ENCODE measurements around the gene TM9SF3.
"Not testable (repeated sequence)": the region's sequence is repeated elsewhere in the genome, so short reads cannot be mapped to it uniquely, and the experiment has no call there.

Gene TM9SF3

GRCh38 chr10:96560966-96561887 lies 25.6 kb downstream of the TM9SF3 start:
- DNase-seq = no peak

GRCh38 chr10:96560489-96560888 lies 26.3 kb downstream of the TM9SF3 start:
- no peak for DNase-seq

GRCh38 chr10:96556003-96556402 lies 30.8 kb downstream of the TM9SF3 start:
- DNase-seq = peak; percentile 8

DNA sequence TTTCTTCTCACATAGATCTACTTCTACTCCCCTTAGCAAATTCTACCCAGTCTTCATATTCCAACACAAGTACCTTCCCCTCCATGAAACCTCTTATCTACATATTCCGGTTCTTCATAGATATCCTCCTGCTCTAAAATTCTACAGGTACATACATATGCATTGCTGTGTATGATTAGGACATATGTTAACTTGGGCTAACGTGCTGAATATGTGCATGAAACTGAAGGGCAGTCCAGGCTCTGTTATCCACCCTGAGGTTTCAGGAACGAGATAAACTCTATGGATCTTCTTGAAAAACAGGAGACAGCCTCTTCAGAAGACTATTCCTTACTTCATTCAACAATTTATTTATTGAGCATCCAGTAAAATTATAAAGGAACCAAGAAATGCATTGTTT lies 31.5 kb downstream of the TM9SF3 start:
- no peak for DNase-seq

GRCh38 chr10:96548589-96548988 lies 38.2 kb downstream of the TM9SF3 start:
- no peak for DNase-seq

DNA sequence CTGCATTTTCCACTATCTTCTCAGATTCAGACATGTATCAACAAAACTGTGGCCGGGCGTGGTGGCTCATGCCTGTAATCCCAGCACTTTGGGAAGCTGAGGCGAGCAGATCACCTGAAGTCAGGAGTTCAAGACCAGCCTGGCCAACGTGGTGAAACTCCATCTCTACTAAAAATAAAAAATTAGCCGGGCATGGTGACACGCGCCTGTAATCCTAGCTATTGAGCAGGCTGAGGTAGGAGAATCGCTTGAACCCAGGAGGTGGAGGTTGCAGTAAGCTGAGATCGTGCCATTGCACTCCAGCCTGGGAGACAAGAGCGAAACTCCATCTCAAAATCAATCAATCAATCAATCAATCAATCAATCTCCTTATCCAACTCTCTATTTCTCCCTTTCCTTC lies 41.3 kb downstream of the TM9SF3 start:
- DNase-seq = not testable (repeated sequence)

- DNase-seq = no peak
Observed at GRCh38 chr10:96541921-96542320, 44.9 kb downstream of the TM9SF3 start.

DNA sequence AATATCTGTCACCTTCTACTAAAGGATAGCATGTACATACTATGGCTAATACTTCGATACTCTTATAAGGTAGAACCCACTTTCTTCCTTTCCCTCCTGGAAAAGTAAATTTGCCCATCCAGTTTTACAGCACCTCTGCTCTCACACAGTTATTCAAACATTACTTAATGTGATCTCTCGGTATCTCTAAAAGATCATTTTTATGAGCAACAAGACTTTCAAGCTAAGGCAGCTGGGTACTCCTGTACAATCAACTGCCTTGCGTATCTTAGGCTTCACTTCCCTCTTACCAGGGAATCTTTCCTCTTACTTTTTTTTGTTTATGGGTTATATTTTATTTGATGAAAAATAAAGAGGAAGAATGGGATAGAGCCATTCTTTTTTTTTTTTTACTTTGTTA lies 46.6 kb downstream of the TM9SF3 start:
- no peak for DNase-seq

DNA sequence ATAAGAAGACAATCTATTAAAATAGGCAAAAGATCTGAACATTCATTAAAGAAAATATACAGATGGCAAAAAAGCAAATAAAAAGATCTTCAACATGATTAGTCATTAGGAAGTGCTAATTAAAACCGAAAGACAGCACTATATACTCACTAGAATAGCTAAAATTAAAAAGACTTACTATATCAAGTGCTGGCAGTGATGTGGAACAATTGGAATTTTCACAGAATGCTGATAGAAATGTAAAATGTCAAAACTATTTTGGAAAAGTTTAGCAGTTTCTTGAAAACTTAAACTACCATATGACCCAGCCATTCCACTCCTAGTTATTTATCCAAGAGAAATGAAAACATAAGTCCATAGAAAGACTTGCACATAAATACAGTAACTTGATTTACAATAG lies 48.1 kb downstream of the TM9SF3 start:
- DNase-seq = no peak

GRCh38 chr10:96536129-96536528 lies 50.7 kb downstream of the TM9SF3 start:
- no peak for DNase-seq

DNA sequence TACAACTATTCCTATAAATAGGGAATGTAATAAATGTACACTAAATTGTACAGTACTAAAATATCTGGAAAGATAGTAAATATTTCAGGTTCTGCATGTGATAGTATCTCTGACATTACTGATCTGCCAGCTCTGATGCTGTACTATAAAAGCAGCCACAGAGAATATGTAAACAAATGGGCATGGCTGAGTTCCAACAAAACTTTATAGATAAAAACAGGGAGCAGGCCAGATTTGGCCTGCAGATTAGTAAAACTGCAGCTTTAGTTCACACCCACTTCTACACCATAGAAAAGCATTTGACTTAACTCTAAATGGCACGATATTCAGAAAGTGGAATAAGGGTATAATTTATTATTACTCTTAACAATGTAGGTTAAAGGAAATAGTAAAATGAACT lies 54.3 kb downstream of the TM9SF3 start:
- DNase-seq = no peak

DNA sequence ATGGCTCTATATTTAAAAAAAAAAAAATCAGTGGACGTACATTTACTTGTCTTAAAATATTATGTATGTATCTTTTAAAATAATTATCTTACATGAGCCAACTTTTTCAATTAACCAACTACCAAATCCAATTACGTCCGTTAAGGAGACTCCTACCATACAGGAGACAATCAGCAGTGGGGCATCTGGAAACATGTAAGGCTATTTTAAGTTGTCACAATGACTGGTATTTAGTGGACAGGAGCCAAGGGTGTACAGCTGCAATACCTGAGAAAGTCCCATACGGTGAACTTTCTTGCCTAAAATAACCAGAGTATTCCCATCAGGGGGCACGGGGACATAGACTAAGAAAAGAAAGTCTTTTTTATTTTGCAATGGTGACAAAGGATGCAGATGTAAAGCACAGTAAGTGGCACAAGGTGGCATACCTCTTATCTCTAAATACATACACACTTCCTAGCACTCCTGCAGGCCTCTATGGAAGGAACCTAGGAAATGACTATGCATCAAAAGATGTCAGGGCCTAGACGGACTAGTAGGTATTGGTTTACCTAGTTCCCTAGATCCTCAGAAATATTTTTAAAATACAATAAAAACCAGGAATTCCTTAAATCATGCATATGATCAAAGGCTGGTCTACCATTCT lies 57.1 kb downstream of the TM9SF3 start:
- DNase-seq = no peak

- no peak for DNase-seq
Observed at GRCh38 chr10:96524741-96525140, 62.1 kb downstream of the TM9SF3 start.

GRCh38 chr10:96517284-96517683 lies 69.5 kb downstream of the TM9SF3 start:
- no peak for DNase-seq

DNA sequence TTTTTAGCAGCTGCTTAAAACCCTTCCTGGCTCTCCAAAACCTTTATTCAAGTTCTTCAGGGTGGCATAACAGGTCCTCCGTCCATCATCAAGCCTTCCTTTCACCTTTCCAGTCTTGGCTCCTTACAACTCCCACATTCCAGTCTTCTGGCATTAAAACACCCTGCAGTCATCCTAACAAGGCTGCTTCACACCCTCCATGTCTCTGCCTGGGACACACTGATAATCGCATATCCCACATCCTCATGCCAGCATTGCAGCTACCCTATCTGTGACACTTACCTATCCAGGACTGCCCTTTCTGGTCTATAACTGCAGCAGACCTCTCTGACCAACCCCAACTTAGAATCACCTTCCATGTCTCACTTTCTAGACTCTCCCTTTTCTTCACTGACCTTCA lies 70.5 kb downstream of the TM9SF3 start:
- no peak for DNase-seq

- DNase-seq = peak; percentile 81
Observed at GRCh38 chr10:96513698-96514561, 72.9 kb downstream of the TM9SF3 start, which contains the start of gene TLL2. Gene TLL2 (minus strand): TSS chr10:96513926. CDS start chr10:96513685, 241 bp downstream.

DNA sequence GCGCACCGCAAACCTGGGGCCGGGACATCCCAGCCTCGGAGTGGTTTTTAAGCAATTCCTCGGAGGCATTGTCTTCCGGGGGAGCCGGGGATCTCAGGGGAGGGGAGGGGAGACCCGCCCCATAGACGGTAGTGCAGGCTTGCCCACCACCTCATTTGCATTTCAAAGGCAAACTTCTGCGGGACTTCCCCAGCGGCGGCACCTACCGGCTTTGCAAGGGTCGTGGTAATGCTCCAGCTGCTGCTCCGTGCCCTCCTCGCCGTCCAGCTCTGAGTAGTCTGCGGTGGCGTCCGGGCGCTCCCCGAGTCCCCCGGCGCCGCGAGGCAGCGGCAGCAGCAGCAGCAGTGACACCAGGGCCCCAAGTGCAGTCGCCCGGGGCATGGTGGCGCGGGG lies 73.5 kb downstream of the TM9SF3 start:
- DNase-seq = peak; percentile 52

- no peak for DNase-seq
Observed at GRCh38 chr10:96512524-96513304, 74.1 kb downstream of the TM9SF3 start.

- peak; percentile 33 for DNase-seq
Observed at GRCh38 chr10:96511044-96511945, 75.5 kb downstream of the TM9SF3 start.

DNA sequence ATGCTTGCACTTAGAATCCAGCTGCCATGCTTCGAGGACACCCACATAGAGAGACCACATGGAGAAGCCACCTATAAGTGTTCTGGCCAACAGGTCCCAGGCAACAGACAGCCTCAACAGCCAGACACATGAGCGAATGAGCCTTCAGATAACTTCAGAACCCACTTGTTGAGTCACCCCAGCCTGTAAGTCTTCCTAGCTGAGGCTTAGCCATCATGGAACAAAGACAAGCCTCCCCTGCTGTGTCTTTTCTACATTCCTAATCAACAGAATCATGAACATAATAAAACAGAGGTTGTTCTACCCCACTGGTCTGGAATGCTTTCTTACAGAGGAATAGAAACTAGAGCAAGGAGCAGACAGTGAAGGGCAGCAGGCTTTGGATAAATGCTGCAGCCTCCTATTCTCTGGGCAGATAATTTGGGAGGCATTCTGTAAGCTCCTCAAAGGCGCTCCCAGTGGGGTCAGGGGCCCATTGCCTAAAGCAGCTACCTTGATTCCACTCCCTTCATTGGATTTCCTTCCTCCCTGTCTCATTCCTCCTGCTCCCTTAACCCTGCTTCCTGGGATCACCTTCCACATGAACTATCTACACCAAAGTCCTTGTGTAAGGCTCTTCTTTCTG lies 77.7 kb downstream of the TM9SF3 start:
- DNase-seq = no peak

DNA sequence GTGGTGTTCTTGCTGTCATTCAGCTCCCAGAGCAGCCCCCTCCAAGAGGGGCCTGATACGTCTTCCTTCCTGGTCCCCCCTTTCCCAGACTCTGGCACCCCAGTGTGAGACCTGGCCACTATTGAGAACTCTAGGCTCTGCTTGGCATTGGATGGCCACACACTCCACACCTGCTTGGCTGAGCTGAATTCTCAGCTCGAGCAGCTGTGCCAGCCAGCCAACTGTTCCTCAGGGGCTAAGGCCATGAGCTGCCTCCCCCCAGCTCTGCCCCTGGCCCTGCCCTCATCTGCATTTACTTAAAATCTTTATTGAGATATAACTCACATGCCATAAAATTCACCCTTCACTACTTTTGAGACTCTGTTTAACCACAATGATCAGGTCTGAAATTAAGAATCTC lies 79.8 kb downstream of the TM9SF3 start:
- no peak for DNase-seq
